K562 (cell line): ENCODE data around the gene WSCD2. TPM values are rescaled to one million over a fixed set of nuclear protein-coding genes. Genes with fewer than 3 reads are reported as not detected.
A peak's percentile ranks its signal among the peaks of the same experiment; 100 is the strongest.

Source experiments
- ARID1B ChIP-seq: fragments of 450-650 bp; IDR thresholded peaks from 2 replicates; pipeline ENCODE4 v1.6.1; 2016; ENCODE audit warnings: antibody characterized with exemption, mild to moderate bottlenecking, inconsistent platforms
- CC2D1A ChIP-seq: fragments of 450-650 bp; IDR thresholded peaks from 2 replicates; pipeline ENCODE4 v1.6.1; 2017; ENCODE audit warnings: mild to moderate bottlenecking
- EP400 ChIP-seq: fragments of 450-650 bp; IDR thresholded peaks from 2 replicates; pipeline ENCODE4 v1.6.1; 2017; ENCODE audit warnings: antibody characterized with exemption, mild to moderate bottlenecking, moderate library complexity
- HEY1 ChIP-seq: fragments of 250-450 bp; sonication (Bioruptor Pico); IDR thresholded peaks from 2 replicates; pipeline ENCODE4 v1.5.0; 2020; ENCODE audit warnings: mild to moderate bottlenecking, moderate library complexity, borderline replicate concordance
- NCOA4 ChIP-seq: fragments of 450-650 bp; IDR thresholded peaks from 2 replicates; pipeline ENCODE4 v1.6.1; 2018; ENCODE audit warnings: mild to moderate bottlenecking; ENCODE audit not compliant: partially characterized antibody
- NONO ChIP-seq, 2 experiments: fragments of 200-400 bp in 1 of 2; fragments of 450-650 bp in 1 of 2; formaldehyde crosslinking in 1 of 2; IDR thresholded peaks; 2 replicates each; pipeline ENCODE4 v1.6.1; 2017; ENCODE audit warnings: low read depth in 2 of 2, mild to moderate bottlenecking in 2 of 2, moderate library complexity in 2 of 2, low read length in 1 of 2
- POLR2G ChIP-seq: fragments of 200-400 bp; formaldehyde crosslinking; IDR thresholded peaks from 2 replicates; pipeline ENCODE4 v1.6.1; 2017; ENCODE audit warnings: low read depth, mild to moderate bottlenecking, antibody characterized with exemption, low read length, moderate library complexity
- RCOR1 ChIP-seq, 2 experiments: IDR thresholded peaks; 2 replicates each; pipeline ENCODE4 v1.6.1; 2012; ENCODE audit warnings: low read depth in 2 of 2, low read length in 2 of 2, borderline replicate concordance in 1 of 2, improper control_type of control experiment in 1 of 2
- ZBED1 ChIP-seq: IDR thresholded peaks from 2 replicates; pipeline ENCODE4 v1.6.1; 2014
- ZNF561 ChIP-seq: fragments of 450-650 bp; formaldehyde crosslinking; conservative IDR thresholded peaks from 2 replicates; pipeline ENCODE4 v1.4.0; 2020; ENCODE audit warnings: mild to moderate bottlenecking, moderate library complexity
- polyA plus RNA-seq, 8 experiments: library from polyadenylated mRNA; depleted of rRNA in 4 of 8; stranded (reverse) in 5 of 8; unstranded in 3 of 8; fragments of >200 nt; fragmentation: Nextera tagmentation in 2 of 8; fragmentation: Illumina TruSeq in 1 of 8; extraction: Ambion mirVana in 2 of 8; extraction: Trizol in 1 of 8; gene quantifications; 2 replicates each; pipeline versions ENCODE4 v1.2.1 to v1.2.3, GENCODE V29; 2011 to 2014; ENCODE audit warnings: inconsistent platforms in 1 of 8, missing spikeins in 1 of 8
- total RNA-seq, 7 experiments: library from RNA; depleted of rRNA in 6 of 7; stranded (reverse); fragments of >200 nt in 6 of 7; fragmentation: Illumina TruSeq in 2 of 7; extraction: Trizol in 2 of 7; gene quantifications; 2 replicates each; pipeline versions ENCODE4 v1.2.1 to v1.2.3, GENCODE V29; 2011 to 2021; ENCODE audit warnings: low replicate concordance in 1 of 7
- TF ChIP-seq, protein P1 (sequence below), 2 experiments: fragments of 450-650 bp; formaldehyde crosslinking in 1 of 2; IDR thresholded peaks; 2 replicates each; pipeline versions ENCODE4 v1.4.0 to v1.6.1; 2014 to 2020; ENCODE audit warnings: mild to moderate bottlenecking in 2 of 2, borderline replicate concordance in 1 of 2, low read depth in 1 of 2
- TF ChIP-seq, protein P2 (sequence below): fragments of 250-450 bp; sonication (Bioruptor Pico); IDR thresholded peaks from 2 replicates; pipeline ENCODE4 v1.6.1; 2021; ENCODE audit warnings: mild to moderate bottlenecking
- TF ChIP-seq, protein P3 (sequence below): fragments of 200-800 bp; sonication (Bioruptor generic); IDR thresholded peaks from 2 replicates; pipeline ENCODE4 v1.6.1; 2017; ENCODE audit warnings: missing genetic modification characterization, missing compliant biosample characterization
- TF ChIP-seq, protein P4 (sequence below): fragments of 250-450 bp; sonication (Bioruptor Pico); IDR thresholded peaks from 2 replicates; pipeline ENCODE4 v1.5.0; 2022; ENCODE audit warnings: mild to moderate bottlenecking

Gene WSCD2
- total and polyA plus RNA-seq, 9 of the 15 experiments (the other 6 are each of a cell fraction or from before 2014, with no cell fraction given), result 0.72 to 14.1 (median 4.0) TPM

DNA sequence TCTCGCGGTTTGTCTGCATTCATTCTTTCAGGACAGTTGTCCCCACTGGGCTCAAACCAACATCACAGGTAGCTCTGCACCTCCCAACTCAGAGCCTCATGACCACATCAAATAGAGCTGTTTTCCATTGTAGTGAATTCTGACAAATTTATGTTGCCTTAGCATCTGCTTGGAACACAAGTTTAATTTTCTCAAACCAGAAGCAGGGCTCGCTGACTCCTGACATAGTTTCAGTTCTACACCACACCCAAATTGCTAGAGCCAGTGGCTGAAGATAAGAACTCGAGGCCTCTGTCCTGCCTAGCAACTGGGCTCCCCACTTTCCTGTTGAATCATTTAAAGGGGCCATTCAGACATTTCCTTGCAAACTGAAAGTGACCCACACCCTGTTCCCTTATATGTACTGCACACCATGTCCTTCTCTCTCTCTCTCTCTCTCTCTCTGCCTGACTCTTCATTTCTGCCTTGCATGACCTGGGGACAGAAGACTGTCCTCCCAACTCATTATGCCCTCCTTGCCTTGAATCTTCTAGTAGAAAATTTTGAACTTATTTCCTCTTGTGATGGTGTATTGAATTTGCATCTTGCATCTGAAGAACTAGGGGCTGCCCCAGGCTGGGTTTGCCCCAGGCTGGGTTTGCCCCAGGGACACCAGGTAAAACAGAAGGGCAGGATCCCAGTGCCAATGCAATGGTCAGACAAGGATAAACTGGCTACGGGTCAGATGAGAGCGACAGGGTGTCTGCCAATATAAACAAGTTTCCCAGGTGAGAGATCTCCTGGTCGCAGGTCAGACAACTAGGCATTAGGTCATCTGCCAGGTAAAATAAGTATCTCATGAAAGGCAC lies 9.7 kb upstream of the WSCD2 start (continued):
- TF ChIP-seq, protein P1, sequence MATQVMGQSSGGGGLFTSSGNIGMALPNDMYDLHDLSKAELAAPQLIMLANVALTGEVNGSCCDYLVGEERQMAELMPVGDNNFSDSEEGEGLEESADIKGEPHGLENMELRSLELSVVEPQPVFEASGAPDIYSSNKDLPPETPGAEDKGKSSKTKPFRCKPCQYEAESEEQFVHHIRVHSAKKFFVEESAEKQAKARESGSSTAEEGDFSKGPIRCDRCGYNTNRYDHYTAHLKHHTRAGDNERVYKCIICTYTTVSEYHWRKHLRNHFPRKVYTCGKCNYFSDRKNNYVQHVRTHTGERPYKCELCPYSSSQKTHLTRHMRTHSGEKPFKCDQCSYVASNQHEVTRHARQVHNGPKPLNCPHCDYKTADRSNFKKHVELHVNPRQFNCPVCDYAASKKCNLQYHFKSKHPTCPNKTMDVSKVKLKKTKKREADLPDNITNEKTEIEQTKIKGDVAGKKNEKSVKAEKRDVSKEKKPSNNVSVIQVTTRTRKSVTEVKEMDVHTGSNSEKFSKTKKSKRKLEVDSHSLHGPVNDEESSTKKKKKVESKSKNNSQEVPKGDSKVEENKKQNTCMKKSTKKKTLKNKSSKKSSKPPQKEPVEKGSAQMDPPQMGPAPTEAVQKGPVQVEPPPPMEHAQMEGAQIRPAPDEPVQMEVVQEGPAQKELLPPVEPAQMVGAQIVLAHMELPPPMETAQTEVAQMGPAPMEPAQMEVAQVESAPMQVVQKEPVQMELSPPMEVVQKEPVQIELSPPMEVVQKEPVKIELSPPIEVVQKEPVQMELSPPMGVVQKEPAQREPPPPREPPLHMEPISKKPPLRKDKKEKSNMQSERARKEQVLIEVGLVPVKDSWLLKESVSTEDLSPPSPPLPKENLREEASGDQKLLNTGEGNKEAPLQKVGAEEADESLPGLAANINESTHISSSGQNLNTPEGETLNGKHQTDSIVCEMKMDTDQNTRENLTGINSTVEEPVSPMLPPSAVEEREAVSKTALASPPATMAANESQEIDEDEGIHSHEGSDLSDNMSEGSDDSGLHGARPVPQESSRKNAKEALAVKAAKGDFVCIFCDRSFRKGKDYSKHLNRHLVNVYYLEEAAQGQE (IDR thresholded peaks at IDR 0.05; ENCODE audit: borderline replicate concordance), result no peak
- TF ChIP-seq, protein P1 (CRISPR knock-in tag; IDR thresholded peaks at IDR 0.05; ENCODE audit: low read depth), result no peak
- no peak for TF ChIP-seq NONO (IDR thresholded peaks at IDR 0.05; ENCODE audit: low read depth in 2 of 2, low read length in 1 of 2)
- peak; percentile 22 to 66; a peak in 2 of 4 replicates for TF ChIP-seq RCOR1 (IDR thresholded peaks at IDR 0.05; ENCODE audit: borderline replicate concordance in 1 of 2, low read depth in 2 of 2, low read length in 2 of 2)
- no peak for TF ChIP-seq POLR2G
- TF ChIP-seq ARID1B, result peak; percentile 76
- TF ChIP-seq, protein P2, sequence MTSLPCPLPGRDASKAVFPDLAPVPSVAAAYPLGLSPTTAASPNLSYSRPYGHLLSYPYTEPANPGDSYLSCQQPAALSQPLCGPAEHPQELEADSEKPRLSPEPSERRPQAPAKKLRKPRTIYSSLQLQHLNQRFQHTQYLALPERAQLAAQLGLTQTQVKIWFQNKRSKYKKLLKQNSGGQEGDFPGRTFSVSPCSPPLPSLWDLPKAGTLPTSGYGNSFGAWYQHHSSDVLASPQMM (CRISPR knock-in tag), result no peak
- 0 out of 2 replicates have a peak, but pooled peaks have one; percentile 31 for TF ChIP-seq CC2D1A
- no peak for TF ChIP-seq ZBED1
- no peak for TF ChIP-seq ZNF561 (CRISPR knock-in tag)
- peak; percentile 41; the same call in 1 of the 2 replicates for TF ChIP-seq HEY1
- TF ChIP-seq, protein P3, sequence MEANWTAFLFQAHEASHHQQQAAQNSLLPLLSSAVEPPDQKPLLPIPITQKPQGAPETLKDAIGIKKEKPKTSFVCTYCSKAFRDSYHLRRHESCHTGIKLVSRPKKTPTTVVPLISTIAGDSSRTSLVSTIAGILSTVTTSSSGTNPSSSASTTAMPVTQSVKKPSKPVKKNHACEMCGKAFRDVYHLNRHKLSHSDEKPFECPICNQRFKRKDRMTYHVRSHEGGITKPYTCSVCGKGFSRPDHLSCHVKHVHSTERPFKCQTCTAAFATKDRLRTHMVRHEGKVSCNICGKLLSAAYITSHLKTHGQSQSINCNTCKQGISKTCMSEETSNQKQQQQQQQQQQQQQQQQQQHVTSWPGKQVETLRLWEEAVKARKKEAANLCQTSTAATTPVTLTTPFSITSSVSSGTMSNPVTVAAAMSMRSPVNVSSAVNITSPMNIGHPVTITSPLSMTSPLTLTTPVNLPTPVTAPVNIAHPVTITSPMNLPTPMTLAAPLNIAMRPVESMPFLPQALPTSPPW (CRISPR knock-in tag), result peak; percentile 72
- TF ChIP-seq, protein P4, sequence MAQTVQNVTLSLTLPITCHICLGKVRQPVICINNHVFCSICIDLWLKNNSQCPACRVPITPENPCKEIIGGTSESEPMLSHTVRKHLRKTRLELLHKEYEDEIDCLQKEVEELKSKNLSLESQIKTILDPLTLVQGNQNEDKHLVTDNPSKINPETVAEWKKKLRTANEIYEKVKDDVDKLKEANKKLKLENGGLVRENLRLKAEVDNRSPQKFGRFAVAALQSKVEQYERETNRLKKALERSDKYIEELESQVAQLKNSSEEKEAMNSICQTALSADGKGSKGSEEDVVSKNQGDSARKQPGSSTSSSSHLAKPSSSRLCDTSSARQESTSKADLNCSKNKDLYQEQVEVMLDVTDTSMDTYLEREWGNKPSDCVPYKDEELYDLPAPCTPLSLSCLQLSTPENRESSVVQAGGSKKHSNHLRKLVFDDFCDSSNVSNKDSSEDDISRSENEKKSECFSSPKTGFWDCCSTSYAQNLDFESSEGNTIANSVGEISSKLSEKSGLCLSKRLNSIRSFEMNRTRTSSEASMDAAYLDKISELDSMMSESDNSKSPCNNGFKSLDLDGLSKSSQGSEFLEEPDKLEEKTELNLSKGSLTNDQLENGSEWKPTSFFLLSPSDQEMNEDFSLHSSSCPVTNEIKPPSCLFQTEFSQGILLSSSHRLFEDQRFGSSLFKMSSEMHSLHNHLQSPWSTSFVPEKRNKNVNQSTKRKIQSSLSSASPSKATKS, result no peak
- TF ChIP-seq EP400, result peak; percentile 54; the same call in 1 of the 2 replicates
- TF ChIP-seq NCOA4, result no peak
